MG63 (cell line): ENCODE results near the gene GRWD1. TPM values are rescaled to one million over a fixed set of nuclear protein-coding genes. Genes with fewer than 3 reads are reported as not detected.
A peak's percentile ranks its signal among the peaks of the same experiment; 100 is the strongest.

Experiments used
- DNase-seq: peaks from one replicate; pipeline ENCODE4 v3.0.0-alpha.2; 2020
- H3K27me3 ChIP-seq: fragments of 250-450 bp; sonication (Bioruptor Pico); 2 replicates; pipeline ENCODE4 v1.5.1; 2020; ENCODE audit warnings: mild to moderate bottlenecking, moderate library complexity
- H3K36me3 ChIP-seq: fragments of 250-450 bp; sonication (Bioruptor Pico); 2 replicates; pipeline ENCODE4 v1.5.1; 2020; ENCODE audit warnings: mild to moderate bottlenecking, moderate library complexity
- H3K4me3 ChIP-seq: fragments of 250-450 bp; sonication (Bioruptor Pico); 2 replicates; pipeline ENCODE4 v1.5.1; 2020; ENCODE audit warnings: mild to moderate bottlenecking, moderate library complexity
- H3K9me3 ChIP-seq: fragments of 250-450 bp; sonication (Bioruptor Pico); 2 replicates; pipeline ENCODE4 v1.5.1; 2020; ENCODE audit warnings: mild to moderate bottlenecking, moderate library complexity
- total RNA-seq: library from RNA; depleted of rRNA; stranded (reverse); fragments of >200 nt; shearing (Covaris generic); gene quantifications from 2 replicates; pipeline ENCODE4 v1.2.3, GENCODE V29; 2014; ENCODE audit warnings: low replicate concordance; rRNA removed

GRWD1 gene
- total RNA-seq, 1 experiment from 2014 or later, result 138 TPM

- Histone ChIP-seq H3K4me3 (no peak overlapping the region), H3K36me3 (no peaks in the 10 kb centered on the region), H3K9me3 (no peaks in the 10 kb centered on the region), H3K27me3 (peaks cover 37% of the 10 kb centered on the region)
- no peak for DNase-seq
Measured at GRCh38 chr19:48497728-48498594, 52.2 kb downstream of the GRWD1 start.

GRCh38 chr19:48498595-48499311, 53.0 kb downstream of the GRWD1 start:
- peaks cover 37% of the 10 kb centered on the region for H3K27me3 ChIP-seq
- H3K36me3 ChIP-seq, result no peaks in the 10 kb centered on the region
- H3K4me3 ChIP-seq, result no peak overlapping the region
- no peak for DNase-seq
- no peaks in the 10 kb centered on the region for H3K9me3 ChIP-seq

- H3K27me3 ChIP-seq, result peaks cover 37% of the 10 kb centered on the region
- H3K4me3 ChIP-seq, result no peak overlapping the region
- no peak for DNase-seq
- H3K9me3 ChIP-seq, result no peaks in the 10 kb centered on the region
- H3K36me3 ChIP-seq, result no peaks in the 10 kb centered on the region
Measured at GRCh38 chr19:48499316-48500090, 53.7 kb downstream of the GRWD1 start.

- H3K4me3 ChIP-seq, result no peak overlapping the region
- H3K36me3 ChIP-seq, result no peaks in the 10 kb centered on the region
- DNase-seq, result no peak
- no peaks in the 10 kb centered on the region for H3K9me3 ChIP-seq
- H3K27me3 ChIP-seq, result peaks cover 37% of the 10 kb centered on the region
Measured at GRCh38 chr19:48500830-48501493, 55.2 kb downstream of the GRWD1 start.

- peaks cover 37% of the 10 kb centered on the region for H3K27me3 ChIP-seq
- no peaks in the 10 kb centered on the region for H3K36me3 ChIP-seq
- H3K9me3 ChIP-seq, result no peaks in the 10 kb centered on the region
- H3K4me3 ChIP-seq, result no peak overlapping the region
- peak; percentile 47 for DNase-seq
Measured at GRCh38 chr19:48501494-48502349, 55.9 kb downstream of the GRWD1 start.

- no peak for DNase-seq
- Histone ChIP-seq H3K27me3 (peaks cover 37% of the 10 kb centered on the region), H3K36me3 (no peaks in the 10 kb centered on the region), H3K4me3 (no peak overlapping the region), H3K9me3 (no peaks in the 10 kb centered on the region)
Measured at GRCh38 chr19:48502350-48503018, 56.7 kb downstream of the GRWD1 start.

GRCh38 chr19:48506138-48506733, 60.5 kb downstream of the GRWD1 start:
- Histone ChIP-seq H3K9me3 (no peaks in the 10 kb centered on the region), H3K27me3 (peaks cover 3% of the 10 kb centered on the region), H3K36me3 (no peaks in the 10 kb centered on the region), H3K4me3 (no peak overlapping the region)
- DNase-seq, result no peak

Other genes starting within 250 kb of the GRWD1 start
- 8.3 and 17.5 TPM in 2 replicates for gene CARD8, start 190.1 kb upstream of the GRWD1 start, total RNA-seq
- gene ZNF114, start 175.9 kb upstream of the GRWD1 start, total RNA-seq, result not detected in 2 replicates
- 149 and 258 TPM in 2 replicates for gene EMP3, start 120.4 kb upstream of the GRWD1 start, total RNA-seq
- gene TMEM143, start 82.0 kb upstream of the GRWD1 start, total RNA-seq, result 3.4 and 5.1 TPM in 2 replicates
- gene SYNGR4, start 81.6 kb upstream of the GRWD1 start, total RNA-seq, result not detected in 2 replicates
- gene KDELR1, start 54.4 kb upstream of the GRWD1 start, total RNA-seq, result 51.3 and 103 TPM in 2 replicates
- 0.03 TPM in 1 of 2 replicates, not detected in the other for gene GRIN2D, start 52.3 kb upstream of the GRWD1 start, total RNA-seq
- gene KCNJ14, start 9.6 kb downstream of the GRWD1 start, total RNA-seq, result 0.22 and 0.43 TPM in 2 replicates
- 84.7 and 163 TPM in 2 replicates for gene CYTH2, start 23.4 kb downstream of the GRWD1 start, total RNA-seq
- gene LMTK3, start 65.9 kb downstream of the GRWD1 start, total RNA-seq, result not detected in 2 replicates
- 0.49 TPM in 1 of 2 replicates, not detected in the other for gene SULT2B1, start 106.2 kb downstream of the GRWD1 start, total RNA-seq
- gene SPACA4, start 160.8 kb downstream of the GRWD1 start, total RNA-seq, result not detected in 2 replicates
- gene FAM83E, start 169.1 kb downstream of the GRWD1 start, total RNA-seq, result not detected in 2 replicates
- 3,057 and 3,727 TPM in 2 replicates for gene RPL18, start 173.2 kb downstream of the GRWD1 start, total RNA-seq
- 6.7 and 8.6 TPM in 2 replicates for gene SPHK2, start 173.5 kb downstream of the GRWD1 start, total RNA-seq
- 9.3 and 14.5 TPM in 2 replicates for gene DBP, start 191.4 kb downstream of the GRWD1 start, total RNA-seq
- gene CA11, start 200.2 kb downstream of the GRWD1 start, total RNA-seq, result 1.3 TPM in 1 of 2 replicates, not detected in the other
- not detected in 2 replicates for gene NTN5, start 227.0 kb downstream of the GRWD1 start, total RNA-seq
- not detected in 2 replicates for gene FUT2, start 250.0 kb downstream of the GRWD1 start, total RNA-seq